GM12873 (cell line): ENCODE measurements around the gene TNRC6C.

Experiments
- CTCF ChIP-seq: IDR thresholded peaks from 2 replicates; pipeline ENCODE4 v1.5.1; 2012; ENCODE audit warnings: low read depth, mild to moderate bottlenecking, moderate library complexity, low read length, control low read depth; ENCODE audit not compliant: insufficient read depth; ENCODE audit errors: missing control alignments

Gene TNRC6C

GRCh38 chr17:77927777-77928518 lies 30.6 kb upstream of the TNRC6C start:
- no peak for TF ChIP-seq CTCF

- no peak for TF ChIP-seq CTCF
These were observed 29.9 kb upstream of the TNRC6C start for GRCh38 chr17:77928519-77929179.

- TF ChIP-seq CTCF = no peak
These were observed 29.3 kb upstream of the TNRC6C start for GRCh38 chr17:77929180-77929564.

GRCh38 chr17:77929871-77930436 lies 28.5 kb upstream of the TNRC6C start:
- no peak for TF ChIP-seq CTCF

GRCh38 chr17:77930780-77931768 lies 27.4 kb upstream of the TNRC6C start:
- TF ChIP-seq CTCF = no peak

DNA sequence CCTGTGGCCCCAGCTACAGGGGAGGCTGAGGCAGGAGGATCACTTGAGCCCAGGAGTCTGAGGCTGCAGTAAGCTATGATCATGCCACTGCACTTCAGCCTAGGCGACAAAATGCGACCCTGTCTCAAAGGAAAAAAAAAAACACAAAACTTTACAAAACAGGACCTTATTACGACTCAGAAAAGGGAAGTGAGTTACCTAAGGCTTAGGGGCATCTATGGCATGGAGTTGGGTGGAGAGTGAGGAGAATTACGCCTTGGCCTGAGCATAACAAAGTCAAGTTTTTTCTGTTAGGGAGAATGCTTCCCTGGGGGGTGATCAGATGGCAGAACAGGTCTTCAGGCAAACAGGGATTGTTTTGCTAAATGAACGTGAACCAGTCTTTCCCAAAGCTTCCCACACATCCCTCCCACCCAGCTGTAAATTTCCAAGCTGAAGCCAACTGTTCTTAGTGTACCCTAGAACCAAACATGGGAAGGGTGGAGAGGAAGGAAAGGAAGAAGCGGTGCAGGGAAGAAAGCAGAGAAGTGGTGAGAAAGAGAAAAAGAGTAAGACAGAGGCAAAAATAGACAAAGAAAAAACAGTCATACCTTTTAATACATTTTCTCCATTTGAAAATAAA lies 24.6 kb upstream of the TNRC6C start:
- no peak for TF ChIP-seq CTCF
